Kidney epithelial cell (primary cell): ENCODE results near the gene SEMA7A. TPM values are rescaled to one million over a fixed set of nuclear protein-coding genes. Genes with fewer than 3 reads are reported as not detected.
A peak's percentile ranks its signal among the peaks of the same experiment; 100 is the strongest.

Experiments used
- DNase-seq: peaks from one replicate; pipeline ENCODE4 v3.0.0-alpha.2; 2010; ENCODE audit warnings: low read depth
- H3K27me3 ChIP-seq: 2 replicates; pipeline ENCODE4 v1.6.0; 2011; ENCODE audit warnings: low read length; ENCODE audit not compliant: control insufficient read depth, insufficient read depth
- H3K36me3 ChIP-seq: 2 replicates; pipeline ENCODE4 v1.5.1; 2011; ENCODE audit warnings: low read length; ENCODE audit not compliant: control insufficient read depth, insufficient read depth
- H3K4me3 ChIP-seq: 2 replicates; pipeline ENCODE4 v1.5.1; 2011; ENCODE audit warnings: low read depth, mild to moderate bottlenecking, control low read depth, low read length
- total RNA-seq: library from RNA; depleted of rRNA; stranded (reverse); fragments of >200 nt; gene quantifications from 2 replicates; pipeline ENCODE4 v1.2.3, GENCODE V29; 2015
- TF ChIP-seq, protein P1 (sequence below): IDR thresholded peaks from 2 replicates; pipeline ENCODE4 v1.5.1; 2011; ENCODE audit warnings: mild to moderate bottlenecking, moderate library complexity, low read length, control low read depth, inconsistent platforms; ENCODE audit not compliant: insufficient read depth, poor library complexity, severe bottlenecking

SEMA7A gene
- total RNA-seq, 1 donor from 2014 or later, result 289 TPM

DNA sequence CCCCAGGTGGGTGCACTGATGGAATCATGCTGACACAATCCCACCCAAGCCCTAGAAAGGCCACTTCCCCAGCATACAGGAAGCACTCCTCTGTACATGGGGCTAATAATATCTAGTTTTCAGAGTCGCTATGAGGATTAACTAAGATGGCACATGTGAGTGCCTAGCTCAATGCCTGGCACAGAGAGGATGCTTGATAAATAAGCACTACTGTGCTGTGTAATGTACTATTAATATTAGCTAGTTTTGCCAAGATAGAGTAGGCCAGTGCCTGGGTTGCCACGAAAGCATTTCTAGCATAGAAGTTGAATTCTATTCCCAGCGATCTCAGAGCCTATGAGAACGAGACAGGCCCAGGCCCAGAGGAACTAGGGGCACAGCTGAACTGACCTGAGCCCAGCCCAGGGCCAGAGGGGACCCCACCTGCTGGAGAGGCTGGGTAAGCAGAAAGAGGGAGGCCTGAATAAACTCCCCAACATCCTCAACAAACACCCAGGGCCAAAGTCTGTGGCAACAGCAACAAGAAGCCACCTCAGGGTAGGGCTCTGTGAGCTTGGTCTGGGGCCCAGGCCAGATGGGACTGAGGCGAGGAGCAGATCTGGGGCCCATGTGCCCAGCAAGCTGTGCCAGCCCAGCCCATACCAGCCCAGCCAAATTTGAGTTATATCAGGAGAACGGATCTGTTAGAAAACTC, 7.6 kb upstream of the SEMA7A start:
- Histone ChIP-seq H3K4me3 (no peak overlapping the region), H3K36me3 (peaks cover 1% of the 10 kb centered on the region), H3K27me3 (no peaks in the 10 kb centered on the region)
- TF ChIP-seq, protein P1, sequence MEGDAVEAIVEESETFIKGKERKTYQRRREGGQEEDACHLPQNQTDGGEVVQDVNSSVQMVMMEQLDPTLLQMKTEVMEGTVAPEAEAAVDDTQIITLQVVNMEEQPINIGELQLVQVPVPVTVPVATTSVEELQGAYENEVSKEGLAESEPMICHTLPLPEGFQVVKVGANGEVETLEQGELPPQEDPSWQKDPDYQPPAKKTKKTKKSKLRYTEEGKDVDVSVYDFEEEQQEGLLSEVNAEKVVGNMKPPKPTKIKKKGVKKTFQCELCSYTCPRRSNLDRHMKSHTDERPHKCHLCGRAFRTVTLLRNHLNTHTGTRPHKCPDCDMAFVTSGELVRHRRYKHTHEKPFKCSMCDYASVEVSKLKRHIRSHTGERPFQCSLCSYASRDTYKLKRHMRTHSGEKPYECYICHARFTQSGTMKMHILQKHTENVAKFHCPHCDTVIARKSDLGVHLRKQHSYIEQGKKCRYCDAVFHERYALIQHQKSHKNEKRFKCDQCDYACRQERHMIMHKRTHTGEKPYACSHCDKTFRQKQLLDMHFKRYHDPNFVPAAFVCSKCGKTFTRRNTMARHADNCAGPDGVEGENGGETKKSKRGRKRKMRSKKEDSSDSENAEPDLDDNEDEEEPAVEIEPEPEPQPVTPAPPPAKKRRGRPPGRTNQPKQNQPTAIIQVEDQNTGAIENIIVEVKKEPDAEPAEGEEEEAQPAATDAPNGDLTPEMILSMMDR, result no peak
- DNase-seq, result no peak

DNA sequence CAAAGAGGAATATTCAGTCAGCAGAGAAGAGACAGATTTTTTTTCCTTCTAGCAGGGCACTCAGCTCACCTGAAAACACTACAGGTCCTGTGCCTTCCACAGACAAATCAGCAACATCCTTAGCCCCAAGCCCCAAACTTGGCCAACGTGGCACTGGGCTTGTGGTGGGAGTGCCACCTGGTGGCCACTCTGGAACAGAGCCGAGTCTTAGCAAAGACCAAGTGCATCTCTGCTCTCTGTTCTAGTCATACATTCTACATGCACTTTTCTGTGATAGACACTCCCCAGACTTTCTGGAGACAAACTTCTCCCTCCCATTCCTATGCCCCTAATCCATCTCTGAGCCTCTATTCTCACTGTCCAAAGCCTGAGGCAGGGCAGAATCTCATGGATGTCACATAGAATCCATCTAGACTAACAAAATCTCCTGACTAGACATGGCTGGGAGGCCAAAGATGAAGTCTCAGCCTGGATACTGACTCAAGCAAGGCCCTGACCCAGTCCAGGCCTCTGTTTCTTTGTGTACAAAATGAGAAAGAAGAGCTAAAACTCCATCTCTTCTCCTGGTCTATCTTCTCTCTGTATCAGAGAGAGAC, 5.1 kb upstream of the SEMA7A start:
- Histone ChIP-seq H3K36me3 (no peaks in the 10 kb centered on the region), H3K4me3 (no peak overlapping the region), H3K27me3 (no peaks in the 10 kb centered on the region)
- no peak for DNase-seq
- TF ChIP-seq, protein P1, result peak; percentile 91

DNA sequence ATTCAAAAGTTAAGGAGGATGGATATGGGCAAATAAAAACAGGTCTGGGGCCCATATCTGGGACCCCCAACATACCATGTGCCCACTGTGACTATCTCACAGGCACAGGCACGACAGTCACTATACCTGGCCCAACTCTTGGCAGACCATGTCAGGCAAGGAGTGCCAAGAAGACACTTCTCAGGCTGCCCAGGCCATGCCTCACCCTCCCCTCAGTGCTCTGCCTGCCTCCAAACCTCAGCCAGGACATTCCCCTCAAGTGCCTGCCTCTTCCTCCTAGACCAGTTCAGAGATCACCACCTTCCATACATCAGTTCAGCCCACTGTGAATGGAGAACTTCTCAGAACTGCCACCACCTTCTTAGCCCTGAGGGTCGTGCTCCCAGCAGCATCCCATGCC, 4.4 kb upstream of the SEMA7A start:
- Histone ChIP-seq H3K4me3 (no peak overlapping the region), H3K36me3 (no peaks in the 10 kb centered on the region), H3K27me3 (no peaks in the 10 kb centered on the region)
- DNase-seq, result no peak
- TF ChIP-seq, protein P1, result no peak

DNA sequence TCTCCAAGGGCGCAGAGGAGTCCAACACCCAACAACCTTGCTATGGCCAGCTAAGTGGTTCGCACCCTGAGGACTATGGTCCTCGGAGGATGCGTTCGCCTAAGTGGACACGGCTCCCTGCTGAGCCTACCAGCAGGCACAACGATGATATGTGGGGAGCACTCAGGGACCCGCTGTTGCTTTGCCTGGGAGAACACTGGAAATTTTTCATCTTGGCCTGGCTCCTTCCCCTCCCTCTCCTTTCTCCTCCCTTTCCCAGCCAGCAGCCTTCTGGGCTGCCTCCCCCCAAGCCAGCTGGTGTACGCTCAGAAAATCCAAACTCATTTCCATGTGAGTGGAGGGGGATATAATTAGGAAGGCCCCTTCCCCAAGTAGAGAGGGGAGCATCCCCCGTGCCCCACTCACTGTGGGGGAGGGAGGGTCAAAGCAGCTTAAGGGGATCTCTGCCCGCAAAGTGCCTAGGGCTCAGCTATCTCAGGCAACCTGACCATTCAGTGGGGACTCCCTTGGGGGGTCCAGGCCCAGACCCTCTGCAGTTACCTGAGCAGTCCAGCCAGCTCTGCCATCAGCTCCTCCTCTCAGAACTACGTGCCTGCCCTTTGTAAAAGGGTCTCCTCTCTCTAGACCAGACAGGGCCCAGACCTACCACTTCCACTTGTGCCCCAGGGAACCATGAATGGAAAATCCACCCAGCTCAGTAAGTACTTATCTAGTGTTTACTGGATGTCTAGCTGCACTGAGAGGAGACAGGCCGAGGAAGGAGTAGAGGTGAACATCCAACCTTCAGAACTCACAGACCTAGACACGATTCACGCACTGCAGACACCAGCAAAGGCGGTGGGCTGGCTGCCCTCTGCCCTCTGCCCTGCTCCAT, 742 bp upstream of the SEMA7A start:
- H3K4me3 ChIP-seq, result peak overlapping the region; percentile 89
- no peaks in the 10 kb centered on the region for H3K27me3 ChIP-seq
- TF ChIP-seq, protein P1, result no peak
- no peaks in the 10 kb centered on the region for H3K36me3 ChIP-seq
- no peak for DNase-seq

DNA sequence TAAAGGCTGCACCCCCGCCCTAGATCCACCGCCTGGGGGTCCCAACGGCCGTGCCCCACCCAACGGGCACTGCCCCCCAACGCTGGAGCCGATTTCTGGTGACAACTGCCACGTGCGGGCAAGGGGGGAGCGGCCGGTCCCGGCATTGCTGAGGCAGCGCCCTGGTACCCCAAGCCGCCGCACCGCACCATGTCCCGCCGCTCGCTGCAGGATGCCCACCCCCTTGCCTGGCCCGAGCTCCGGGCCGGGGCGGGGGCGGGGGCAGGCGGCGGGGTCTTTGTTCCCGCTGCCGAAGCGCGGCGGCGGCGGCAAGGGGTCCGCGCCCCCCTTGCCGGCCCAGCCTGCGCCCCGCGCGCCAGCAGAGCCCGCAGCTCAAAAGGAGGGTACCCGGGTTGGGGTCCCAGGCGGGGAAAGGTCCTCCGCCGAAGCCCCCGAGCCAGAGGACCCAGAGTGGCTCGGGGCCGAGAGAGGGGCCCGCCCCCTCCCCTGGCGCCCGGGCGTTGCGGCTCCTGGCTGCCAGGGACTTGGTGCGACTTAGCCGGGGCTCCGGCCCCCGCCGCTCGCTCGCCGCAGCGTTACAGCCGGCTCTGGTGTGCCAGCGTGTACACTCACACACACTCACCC, 678 bp downstream of the SEMA7A start:
- TF ChIP-seq, protein P1, result no peak
- DNase-seq, result no peak
- no peaks in the 10 kb centered on the region for H3K36me3 ChIP-seq
- peak overlapping the region; percentile 89 for H3K4me3 ChIP-seq
- H3K27me3 ChIP-seq, result no peaks in the 10 kb centered on the region
